AG04449 (cell line): ENCODE results near the gene ESRRA.

Experiments used
- CTCF ChIA-PET: fragments of 350-600 bp; formaldehyde crosslinking; extraction: SDS; loops from one replicate; lab custom pipeline; 2021; ENCODE audit warnings: antibody characterized with exemption; lab: Yijun Ruan, JAX
- POLR2A ChIA-PET: fragments of 400-600, 350-600 bp; formaldehyde crosslinking; extraction: SDS; loops from one replicate; lab custom pipeline; 2020; ENCODE audit warnings: antibody characterized with exemption, inconsistent platforms; lab: Yijun Ruan, JAX
- DNase-seq: peaks from one replicate; pipeline ENCODE4 v3.0.0-alpha.2; 2010; ENCODE audit warnings: low read depth, low spot score
- H3K4me3 ChIP-seq: 2 replicates; pipeline ENCODE4 v1.5.1; 2011; ENCODE audit warnings: low read depth, mild to moderate bottlenecking, control low read depth, low read length
- TF ChIP-seq, protein P1 (sequence below): IDR thresholded peaks from one replicate; pipeline ENCODE4 v1.5.1; 2011; ENCODE audit warnings: mild to moderate bottlenecking, moderate library complexity, low read length, control low read depth, inconsistent platforms; ENCODE audit not compliant: insufficient read depth; ENCODE audit errors: missing control alignments

ESRRA gene

DNA sequence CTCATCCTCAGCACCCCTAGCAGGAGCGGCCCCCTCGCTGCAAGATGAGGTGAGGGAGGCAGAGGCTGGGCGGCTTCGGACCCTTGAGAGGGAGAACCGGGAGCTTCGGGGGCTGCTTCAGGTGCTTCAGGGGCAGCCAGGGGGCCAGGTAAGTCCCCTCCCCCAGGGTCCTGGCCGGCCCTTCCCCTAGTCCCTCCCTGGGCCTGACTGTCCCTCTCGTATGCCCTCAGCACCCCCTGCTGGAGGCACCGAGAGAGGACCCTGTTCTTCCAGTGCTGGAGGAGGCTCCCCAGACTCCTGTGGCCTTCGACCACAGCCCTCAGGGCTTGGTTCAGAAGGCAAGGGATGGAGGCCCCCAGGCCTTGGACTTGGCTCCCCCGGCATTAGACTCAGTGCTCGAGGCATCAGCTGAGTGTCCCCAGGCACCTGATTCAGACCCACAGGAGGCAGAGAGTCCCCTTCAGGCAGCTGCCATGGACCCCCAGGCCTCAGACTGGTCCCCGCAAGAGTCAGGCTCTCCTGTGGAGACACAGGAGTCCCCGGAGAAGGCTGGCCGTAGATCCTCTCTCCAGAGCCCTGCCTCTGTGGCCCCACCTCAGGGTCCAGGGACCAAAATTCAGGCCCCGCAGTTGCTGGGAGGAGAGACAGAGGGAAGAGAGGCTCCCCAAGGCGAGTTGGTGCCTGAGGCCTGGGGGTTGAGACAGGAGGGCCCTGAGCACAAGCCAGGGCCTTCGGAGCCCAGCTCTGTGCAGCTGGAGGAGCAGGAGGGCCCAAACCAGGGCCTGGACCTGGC, 38.6 kb downstream of the ESRRA start:
- TF ChIP-seq, protein P1, sequence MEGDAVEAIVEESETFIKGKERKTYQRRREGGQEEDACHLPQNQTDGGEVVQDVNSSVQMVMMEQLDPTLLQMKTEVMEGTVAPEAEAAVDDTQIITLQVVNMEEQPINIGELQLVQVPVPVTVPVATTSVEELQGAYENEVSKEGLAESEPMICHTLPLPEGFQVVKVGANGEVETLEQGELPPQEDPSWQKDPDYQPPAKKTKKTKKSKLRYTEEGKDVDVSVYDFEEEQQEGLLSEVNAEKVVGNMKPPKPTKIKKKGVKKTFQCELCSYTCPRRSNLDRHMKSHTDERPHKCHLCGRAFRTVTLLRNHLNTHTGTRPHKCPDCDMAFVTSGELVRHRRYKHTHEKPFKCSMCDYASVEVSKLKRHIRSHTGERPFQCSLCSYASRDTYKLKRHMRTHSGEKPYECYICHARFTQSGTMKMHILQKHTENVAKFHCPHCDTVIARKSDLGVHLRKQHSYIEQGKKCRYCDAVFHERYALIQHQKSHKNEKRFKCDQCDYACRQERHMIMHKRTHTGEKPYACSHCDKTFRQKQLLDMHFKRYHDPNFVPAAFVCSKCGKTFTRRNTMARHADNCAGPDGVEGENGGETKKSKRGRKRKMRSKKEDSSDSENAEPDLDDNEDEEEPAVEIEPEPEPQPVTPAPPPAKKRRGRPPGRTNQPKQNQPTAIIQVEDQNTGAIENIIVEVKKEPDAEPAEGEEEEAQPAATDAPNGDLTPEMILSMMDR, result peak; percentile 25
- H3K4me3 ChIP-seq, result no peak overlapping the region
- CTCF ChIA-PET, result interaction anchor here (0.8 to 21.8 kb wide), 6 partner anchors 5 to 138 kb away, joined by 3 to 414 read pairs (median 12); partner anchors contain the start of genes CATSPERZ, CCDC88B, ESRRA and PRDX5
- DNase-seq, result no peak
- POLR2A ChIA-PET, result no interaction called here

DNA sequence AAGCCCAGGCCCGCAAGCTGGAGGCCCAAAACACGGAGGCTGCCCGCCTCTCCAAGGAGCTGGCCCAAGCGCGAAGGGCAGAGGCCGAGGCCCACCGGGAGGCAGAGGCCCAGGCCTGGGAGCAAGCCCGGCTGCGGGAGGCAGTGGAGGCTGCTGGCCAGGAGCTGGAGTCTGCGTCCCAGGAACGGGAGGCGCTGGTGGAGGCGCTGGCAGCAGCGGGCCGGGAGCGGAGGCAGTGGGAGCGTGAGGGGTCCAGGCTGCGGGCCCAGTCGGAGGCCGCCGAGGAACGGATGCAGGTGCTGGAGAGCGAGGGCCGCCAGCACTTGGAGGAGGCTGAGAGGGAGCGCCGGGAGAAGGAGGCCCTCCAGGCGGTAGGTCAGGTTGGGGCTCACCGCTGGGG, 39.5 kb downstream of the ESRRA start:
- H3K4me3 ChIP-seq, result no peak overlapping the region
- TF ChIP-seq, protein P1, result no peak
- ChIA-PET POLR2A (no interaction called here), CTCF (interaction anchor here (2.0 to 21.8 kb wide), 4 partner anchors 5 to 41 kb away, joined by 11 to 414 read pairs (median 214); partner anchors contain the start of genes CCDC88B, PRDX5, RPS6KA4 and TRMT112)
- no peak for DNase-seq

DNA sequence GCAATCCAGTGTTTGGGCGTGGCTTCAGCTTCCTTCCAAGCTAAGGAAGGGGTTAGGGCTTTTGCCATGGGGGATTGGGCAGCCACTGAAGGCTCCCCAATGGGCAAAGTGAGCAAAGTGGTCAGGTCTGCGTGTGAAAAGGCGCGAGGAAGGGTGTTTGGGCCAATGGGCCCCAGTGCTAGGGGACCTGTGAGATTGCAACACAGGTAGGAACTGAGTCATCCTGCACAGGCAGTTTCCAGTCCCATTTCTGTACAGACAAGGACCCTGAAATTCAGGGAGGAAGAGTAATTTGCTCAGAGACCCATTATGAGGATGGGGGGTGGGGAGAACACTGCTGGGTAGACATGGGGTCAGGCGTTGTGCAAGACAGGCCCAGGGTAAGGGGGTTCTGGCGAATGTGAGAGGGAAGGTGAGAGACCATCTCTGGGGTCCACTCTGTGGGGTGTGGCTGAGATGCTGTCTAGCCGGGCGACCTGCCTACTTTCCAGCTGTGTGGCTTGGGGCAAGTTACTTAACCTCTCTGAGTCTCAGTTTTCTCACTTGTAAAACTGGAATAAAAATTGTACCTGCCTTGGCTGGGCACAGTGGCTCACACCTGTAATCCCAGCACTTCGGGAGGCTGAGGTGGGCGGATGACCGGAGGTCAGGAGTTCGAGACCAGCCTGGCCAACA, 42.0 kb downstream of the ESRRA start:
- CTCF ChIA-PET, result interaction anchor here (12.3 to 21.8 kb wide), 3 partner anchors 4 to 44 kb away, joined by 127 to 414 read pairs (median 414); partner anchors contain the start of genes CCDC88B, ESRRA and RPS6KA4
- TF ChIP-seq, protein P1, result no peak
- no peak for DNase-seq
- H3K4me3 ChIP-seq, result no peak overlapping the region
- POLR2A ChIA-PET, result no interaction called here

DNA sequence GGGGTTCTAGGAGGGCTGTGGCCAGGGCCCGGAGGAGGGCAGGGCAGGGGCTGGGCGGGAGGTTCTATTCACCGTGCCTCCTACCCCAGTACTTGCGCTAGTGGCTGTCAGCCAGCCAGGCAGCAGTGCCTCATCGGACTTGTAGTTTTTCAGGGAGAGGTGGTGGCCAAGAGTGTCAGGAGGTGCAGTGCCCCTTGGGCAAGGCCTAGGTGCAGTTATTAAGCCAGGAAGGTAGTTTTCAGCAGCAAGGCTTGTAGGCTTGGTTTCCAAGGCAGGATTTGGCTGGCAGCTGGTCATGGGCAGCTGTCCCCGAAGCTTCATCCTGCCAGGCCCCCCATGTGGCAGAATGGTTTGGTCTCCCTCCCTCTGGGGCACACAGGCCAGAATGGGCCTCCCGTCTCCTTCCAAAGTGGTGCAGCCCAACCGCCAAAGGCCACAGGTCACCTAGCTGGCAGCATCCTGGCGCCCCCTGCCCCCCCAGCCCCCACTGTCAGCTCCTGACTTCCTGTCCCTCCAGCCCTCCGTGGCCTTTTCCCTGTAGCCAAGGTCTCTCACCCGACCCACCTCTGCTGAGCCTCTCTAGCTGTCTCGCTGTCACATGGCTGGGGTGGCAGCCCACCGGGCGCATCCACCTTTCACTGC, 43.2 kb downstream of the ESRRA start:
- no peak for DNase-seq
- POLR2A ChIA-PET, result interaction anchor here (0.7 kb wide), 1 partner anchor 346 kb away, joined by 3 read pairs; no protein-coding TSS in a partner anchor
- no peak overlapping the region for H3K4me3 ChIP-seq
- TF ChIP-seq, protein P1, result no peak
- CTCF ChIA-PET, result interaction anchor here (0.7 to 21.8 kb wide), 4 partner anchors 3 to 45 kb away, joined by 3 to 414 read pairs (median 270); partner anchors contain the start of genes CCDC88B, ESRRA and RPS6KA4

DNA sequence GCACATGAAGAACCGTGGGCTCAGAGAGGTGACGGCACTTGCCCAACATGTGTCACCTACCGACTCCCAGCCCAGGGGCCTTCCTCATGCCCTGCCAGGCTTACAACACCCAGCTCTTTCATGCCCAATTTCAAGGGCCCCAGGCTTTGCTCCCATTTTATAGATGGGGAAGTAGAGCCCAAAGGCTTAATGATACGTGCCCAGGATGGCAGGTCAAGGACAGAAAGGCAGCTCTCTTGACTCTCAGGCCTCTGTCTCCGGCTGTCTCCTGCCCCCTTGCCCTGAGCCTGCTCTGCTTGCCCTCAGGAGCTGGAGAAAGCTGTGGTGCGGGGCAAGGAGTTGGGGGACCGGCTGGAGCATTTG, 43.7 kb downstream of the ESRRA start:
- no peak for DNase-seq
- TF ChIP-seq, protein P1, result no peak
- CTCF ChIA-PET, result interaction anchor here (0.7 to 21.8 kb wide), 4 partner anchors 2 to 45 kb away, joined by 3 to 414 read pairs (median 270); partner anchors contain the start of genes CCDC88B, ESRRA and RPS6KA4
- POLR2A ChIA-PET, result no interaction called here
- H3K4me3 ChIP-seq, result no peak overlapping the region
